Lung (tissue), 12 donors: ENCODE results near the gene C12orf54. TPM values are rescaled to one million over a fixed set of nuclear protein-coding genes. Genes with fewer than 3 reads are reported as not detected.

Experiments
- ATAC-seq: fragments of 200-7000 bp; cut with Tn5 transposase; one replicate; pipeline ENCODE4 v1.9.1; 2020; ENCODE audit warnings: moderate number of reproducible peaks; ENCODE audit not compliant: insufficient read depth, low FRiP score
- DNase-seq, 3 donors: peaks; one replicate each; pipeline ENCODE4 v3.0.0-alpha.2; 2013 to 2017
- H3K27ac ChIP-seq, 2 donors: one replicate each; pipeline ENCODE4 v1.5.1; 2013; ENCODE audit warnings: mild to moderate bottlenecking in 2 of 2, moderate library complexity in 2 of 2, control low read depth in 1 of 2, inconsistent platforms in 1 of 2, low read depth in 1 of 2, low read length in 1 of 2
- H3K27me3 ChIP-seq, 3 donors: one replicate each; pipeline ENCODE4 v1.5.1; 2013; ENCODE audit warnings: low read length in 2 of 3; ENCODE audit not compliant: control insufficient read depth in 3 of 3, insufficient read depth in 3 of 3
- H3K36me3 ChIP-seq, 4 donors: one replicate each; pipeline ENCODE4 v1.5.1; 2013; ENCODE audit warnings: low read length in 4 of 4, mild to moderate bottlenecking in 1 of 4, moderate library complexity in 1 of 4; ENCODE audit not compliant: control insufficient read depth in 4 of 4, insufficient read depth in 4 of 4
- H3K4me1 ChIP-seq, 5 donors: one replicate each; pipeline ENCODE4 v1.5.1; 2013; ENCODE audit warnings: low read length in 5 of 5, mild to moderate bottlenecking in 2 of 5, moderate library complexity in 1 of 5; ENCODE audit not compliant: control insufficient read depth in 5 of 5, insufficient read depth in 5 of 5
- H3K4me3 ChIP-seq: one replicate; pipeline ENCODE4 v1.5.1; 2013; ENCODE audit warnings: mild to moderate bottlenecking, control low read depth, moderate library complexity
- H3K9ac ChIP-seq, 2 donors: one replicate each; pipeline ENCODE4 v1.5.1; 2013; ENCODE audit warnings: low read length in 2 of 2, control low read depth in 1 of 2; ENCODE audit not compliant: insufficient read depth in 1 of 2
- H3K9me3 ChIP-seq, 4 donors: one replicate each; pipeline ENCODE4 v1.5.1; 2013; ENCODE audit warnings: low read length in 3 of 4, mild to moderate bottlenecking in 1 of 4, moderate library complexity in 1 of 4; ENCODE audit not compliant: control insufficient read depth in 4 of 4, insufficient read depth in 3 of 4
- WGBS, 2 donors: extraction: QIAGEN DNeasy Blood & Tissue Kit; methylation state at CpG; one replicate each; pipeline ENCODE4 v1.1.7; 2013; 5-methylcytosine and 5-hydroxymethylcytosine counted together
- polyA plus RNA-seq, 2 donors: library from polyadenylated mRNA; stranded (reverse); fragments of 200-250 nt; gene quantifications; one replicate each; pipeline ENCODE4 v1.2.1, GENCODE V29; 2013
- total RNA-seq, 2 donors: library from RNA; depleted of rRNA in 1 of 2; stranded (reverse); fragments of >200 nt in 1 of 2; gene quantifications; one replicate each; pipeline ENCODE4 v1.2.1, GENCODE V29; 2014 to 2021
- TF ChIP-seq, protein P1 (sequence below): IDR thresholded peaks from 2 replicates; pipeline ENCODE4 v1.5.1; 2012; ENCODE audit warnings: mild to moderate bottlenecking; ENCODE audit errors: control extremely low read depth, extremely low read depth
- donor health status: control.
- donor health status: control.
- donor health status: Bipolar disorder and iron deficiency.
- donor health status: healthy.
- donor health status: DM: yes; HTN: yes; CAD: no.

C12orf54 gene
- total and polyA plus RNA-seq, 4 donors = 0.21 to 1.5 (median 0.37) TPM

GRCh38 chr12:48445538-48445937, 36.8 kb upstream of the C12orf54 start:
- H3K4me3 ChIP-seq = no peak overlapping the region
- H3K27me3 ChIP-seq = no peaks in the 10 kb centered on the region
- WGBS, 2 donors = 80 to 98% methylated on average over 3 of the region's 3 CpGs
- no peak overlapping the region for H3K27ac ChIP-seq
- H3K36me3 ChIP-seq = no peaks in the 10 kb centered on the region
- DNase-seq (no peak), ATAC-seq (no peak)
- TF ChIP-seq, protein P1, sequence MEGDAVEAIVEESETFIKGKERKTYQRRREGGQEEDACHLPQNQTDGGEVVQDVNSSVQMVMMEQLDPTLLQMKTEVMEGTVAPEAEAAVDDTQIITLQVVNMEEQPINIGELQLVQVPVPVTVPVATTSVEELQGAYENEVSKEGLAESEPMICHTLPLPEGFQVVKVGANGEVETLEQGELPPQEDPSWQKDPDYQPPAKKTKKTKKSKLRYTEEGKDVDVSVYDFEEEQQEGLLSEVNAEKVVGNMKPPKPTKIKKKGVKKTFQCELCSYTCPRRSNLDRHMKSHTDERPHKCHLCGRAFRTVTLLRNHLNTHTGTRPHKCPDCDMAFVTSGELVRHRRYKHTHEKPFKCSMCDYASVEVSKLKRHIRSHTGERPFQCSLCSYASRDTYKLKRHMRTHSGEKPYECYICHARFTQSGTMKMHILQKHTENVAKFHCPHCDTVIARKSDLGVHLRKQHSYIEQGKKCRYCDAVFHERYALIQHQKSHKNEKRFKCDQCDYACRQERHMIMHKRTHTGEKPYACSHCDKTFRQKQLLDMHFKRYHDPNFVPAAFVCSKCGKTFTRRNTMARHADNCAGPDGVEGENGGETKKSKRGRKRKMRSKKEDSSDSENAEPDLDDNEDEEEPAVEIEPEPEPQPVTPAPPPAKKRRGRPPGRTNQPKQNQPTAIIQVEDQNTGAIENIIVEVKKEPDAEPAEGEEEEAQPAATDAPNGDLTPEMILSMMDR = no peak
- no peak overlapping the region for H3K9ac ChIP-seq
- H3K9me3 ChIP-seq = peaks cover 0 to 2% (median 0%) of the 10 kb centered on the region in 4 donors
- peaks cover 0 to 3% (median 0%) of the 10 kb centered on the region in 5 donors for H3K4me1 ChIP-seq

- DNase-seq (peak in 2 of 3 donors; percentile 14 to 49), ATAC-seq (no peak)
- Histone ChIP-seq H3K9ac (no peak overlapping the region), H3K4me1 (peaks cover 0 to 3% (median 0%) of the 10 kb centered on the region in 5 donors), H3K9me3 (peaks cover 0 to 2% (median 0%) of the 10 kb centered on the region in 4 donors), H3K36me3 (no peaks in the 10 kb centered on the region), H3K27me3 (no peaks in the 10 kb centered on the region), H3K27ac (no peak overlapping the region), H3K4me3 (no peak overlapping the region)
- 53 to 68% methylated on average over 4 of the region's 4 CpGs for WGBS, 2 donors
- TF ChIP-seq, protein P1 = no peak
These were observed 36.0 kb upstream of the C12orf54 start for GRCh38 chr12:48446161-48446776.

DNA sequence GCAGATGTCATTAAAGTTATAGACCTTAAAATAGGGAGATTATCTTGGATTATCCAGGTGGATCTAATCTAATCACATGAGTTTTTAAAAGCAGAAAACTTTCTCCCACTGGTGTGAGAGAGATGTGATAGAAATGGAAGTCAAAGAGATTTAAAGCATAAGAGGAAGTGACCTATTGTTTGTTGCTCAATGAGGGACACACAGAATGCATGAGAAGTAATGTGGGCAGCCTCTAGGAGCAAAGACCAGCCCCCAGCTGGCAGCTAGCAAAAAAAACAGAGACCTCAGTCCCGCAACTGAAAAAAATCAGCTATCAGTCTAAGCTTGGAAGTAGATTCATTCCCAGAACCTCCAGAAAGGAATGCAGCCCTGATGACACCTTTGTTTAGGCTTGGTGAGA, 34.5 kb upstream of the C12orf54 start:
- H3K4me1 ChIP-seq = peaks cover 0 to 3% (median 0%) of the 10 kb centered on the region in 5 donors
- H3K4me3 ChIP-seq = no peak overlapping the region
- DNase-seq (no peak), ATAC-seq (no peak)
- no peaks in the 10 kb centered on the region for H3K36me3 ChIP-seq
- peaks cover 0 to 2% (median 0%) of the 10 kb centered on the region in 4 donors for H3K9me3 ChIP-seq
- H3K9ac ChIP-seq = no peak overlapping the region
- WGBS, 2 donors = 70 to 73% methylated on average over 1 of the region's 1 CpG
- no peaks in the 10 kb centered on the region for H3K27me3 ChIP-seq
- H3K27ac ChIP-seq = no peak overlapping the region
- TF ChIP-seq, protein P1 = no peak
